ENCODE measurements around the gene VAV1. TPM values are rescaled to one million over a fixed set of nuclear protein-coding genes. Genes with fewer than 3 reads are reported as not detected.

Gene VAV1
- total and polyA plus RNA-seq, 2 donors: 42.2 to 59.3 TPM

DNA sequence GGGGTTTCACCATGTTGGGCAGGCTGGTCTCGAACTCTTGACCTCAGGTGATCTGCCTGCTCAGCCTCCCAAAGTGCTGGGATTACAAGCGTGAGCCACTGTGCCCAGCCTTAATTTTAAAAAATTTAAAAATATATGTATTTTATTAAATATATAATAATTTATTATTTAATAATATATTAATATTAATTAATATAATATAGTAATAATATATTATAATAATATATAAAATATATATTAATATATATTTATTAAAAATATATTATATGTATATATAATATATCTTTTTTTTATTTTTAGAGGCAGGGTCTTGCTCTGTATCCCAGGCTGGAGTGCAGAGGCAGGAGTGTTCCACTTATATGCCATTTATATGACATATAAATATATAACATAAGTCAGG lies 61.9 kb downstream of the VAV1 start:
- H3K27ac ChIP-seq (ENCODE audit: low read depth in 1 of 2, low read length in 1 of 2): no peak overlapping the region
- WGBS: 98% methylated on average over 2 of the region's 2 CpGs

DNA sequence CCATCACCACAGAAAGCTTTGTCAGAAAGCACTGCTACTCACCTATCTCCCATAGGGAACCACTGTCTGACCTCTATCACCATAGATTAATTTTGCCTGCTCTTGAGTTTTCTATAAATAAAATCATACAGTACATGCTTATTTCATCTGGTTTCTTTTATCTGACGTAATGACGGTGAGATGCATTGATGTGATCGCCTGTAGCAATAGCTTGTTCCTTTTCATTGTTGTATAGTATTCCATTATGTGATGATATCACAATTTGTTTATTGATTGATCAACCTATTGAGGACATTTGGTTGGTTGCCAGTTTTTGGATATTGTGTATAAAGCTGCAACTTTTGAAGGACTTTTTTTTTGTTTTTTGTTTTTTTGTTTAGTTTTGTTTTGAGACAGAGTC lies 63.0 kb downstream of the VAV1 start:
- Histone ChIP-seq H3K9me3 (ENCODE audit: control insufficient read depth in 2 of 2, insufficient read depth in 1 of 2, low read length in 1 of 2) (no peaks in the 10 kb centered on the region), H3K36me3 (ENCODE audit: control insufficient read depth in 2 of 2, insufficient read depth in 2 of 2, low read length in 1 of 2) (peaks cover 56 to 73% of the 10 kb centered on the region in 2 donors), H3K4me1 (ENCODE audit: control insufficient read depth in 2 of 2, insufficient read depth in 2 of 2, low read length in 2 of 2) (no peaks in the 10 kb centered on the region), H3K27ac (ENCODE audit: low read depth in 1 of 2, low read length in 1 of 2) (no peak overlapping the region), H3K4me3 (ENCODE audit: low read length in 2 of 2) (no peak overlapping the region), H3K27me3 (ENCODE audit: control insufficient read depth in 2 of 2, insufficient read depth in 1 of 2, low read length in 1 of 2) (no peaks in the 10 kb centered on the region)
- DNase-seq (ENCODE audit: low read depth in 6 of 9, low spot score in 9 of 9): no peak
- 97% methylated on average over 3 of the region's 3 CpGs for WGBS

More for the DNA sequence above, 61.9 kb downstream of the VAV1 start:
- H3K27me3 ChIP-seq (ENCODE audit: control insufficient read depth in 2 of 2, insufficient read depth in 1 of 2, low read length in 1 of 2): no peaks in the 10 kb centered on the region
- H3K4me3 ChIP-seq (ENCODE audit: low read length in 2 of 2): no peak overlapping the region
- DNase-seq (ENCODE audit: low read depth in 6 of 9, low spot score in 9 of 9): no peak
- no peaks in the 10 kb centered on the region for H3K9me3 ChIP-seq (ENCODE audit: control insufficient read depth in 2 of 2, insufficient read depth in 1 of 2, low read length in 1 of 2)
- H3K36me3 ChIP-seq (ENCODE audit: control insufficient read depth in 2 of 2, insufficient read depth in 2 of 2, low read length in 1 of 2): peaks cover 60 to 77% of the 10 kb centered on the region in 2 donors
- H3K4me1 ChIP-seq (ENCODE audit: control insufficient read depth in 2 of 2, insufficient read depth in 2 of 2, low read length in 2 of 2): no peaks in the 10 kb centered on the region

DNA sequence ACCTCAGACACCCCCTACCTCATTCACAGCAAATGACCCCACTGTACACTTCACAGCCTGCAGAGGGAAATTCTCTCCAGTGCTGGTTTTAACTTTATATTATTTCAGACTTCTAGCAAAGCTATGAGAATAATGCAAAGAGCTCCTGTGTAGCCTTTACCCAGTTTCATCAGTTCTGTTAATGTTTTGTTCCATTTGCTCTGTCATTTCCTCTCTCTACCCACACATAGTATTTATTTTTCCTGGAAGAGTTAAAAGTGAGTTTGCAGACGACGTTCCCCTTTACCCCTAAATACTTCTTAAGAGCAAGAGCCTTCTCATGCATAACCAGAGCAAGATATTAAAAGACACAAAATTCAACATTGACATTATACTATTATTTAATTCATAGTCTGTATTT lies 65.0 kb downstream of the VAV1 start:
- no peak overlapping the region for H3K27ac ChIP-seq (ENCODE audit: low read depth in 1 of 2, low read length in 1 of 2)
- H3K27me3 ChIP-seq (ENCODE audit: control insufficient read depth in 2 of 2, insufficient read depth in 1 of 2, low read length in 1 of 2): no peaks in the 10 kb centered on the region
- no peaks in the 10 kb centered on the region for H3K9me3 ChIP-seq (ENCODE audit: control insufficient read depth in 2 of 2, insufficient read depth in 1 of 2, low read length in 1 of 2)
- no peak overlapping the region for H3K4me3 ChIP-seq (ENCODE audit: low read length in 2 of 2)
- 36% methylated on average over 2 of the region's 2 CpGs for WGBS
- DNase-seq (ENCODE audit: low read depth in 6 of 9, low spot score in 9 of 9): no peak
- no peaks in the 10 kb centered on the region for H3K4me1 ChIP-seq (ENCODE audit: control insufficient read depth in 2 of 2, insufficient read depth in 2 of 2, low read length in 2 of 2)
- H3K36me3 ChIP-seq (ENCODE audit: control insufficient read depth in 2 of 2, insufficient read depth in 2 of 2, low read length in 1 of 2): peaks cover 50 to 72% of the 10 kb centered on the region in 2 donors

DNA sequence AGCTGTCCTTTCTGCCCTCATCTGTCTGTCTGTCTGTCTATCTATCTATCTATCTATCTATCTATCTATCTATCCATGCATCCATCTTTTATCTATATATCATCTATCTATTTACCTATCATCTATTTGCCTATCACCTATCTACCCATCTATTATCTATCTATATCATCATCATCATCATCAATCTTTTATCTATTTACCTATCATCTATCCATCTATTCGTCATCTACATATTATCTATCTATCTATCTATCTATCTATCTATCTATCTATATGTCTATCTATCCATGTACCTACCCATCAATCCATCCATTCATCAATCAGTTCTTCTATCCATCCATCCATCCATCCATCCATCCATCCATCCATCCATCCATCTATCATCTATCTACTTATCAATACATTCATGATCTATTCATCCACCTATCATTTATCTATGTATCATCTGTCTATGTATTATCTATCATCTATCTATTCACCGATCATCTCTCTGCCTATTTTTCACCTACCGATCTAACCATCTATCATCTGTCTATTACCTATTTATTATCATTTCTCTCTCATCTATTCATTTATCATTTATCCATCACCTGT lies 65.7 kb downstream of the VAV1 start:
- WGBS: 98% methylated on average over 3 of the region's 3 CpGs
- no peaks in the 10 kb centered on the region for H3K4me1 ChIP-seq (ENCODE audit: control insufficient read depth in 2 of 2, insufficient read depth in 2 of 2, low read length in 2 of 2)
- no peak overlapping the region for H3K4me3 ChIP-seq (ENCODE audit: low read length in 2 of 2)
- no peaks in the 10 kb centered on the region for H3K9me3 ChIP-seq (ENCODE audit: control insufficient read depth in 2 of 2, insufficient read depth in 1 of 2, low read length in 1 of 2)
- DNase-seq (ENCODE audit: low read depth in 6 of 9, low spot score in 9 of 9): no peak
- no peak overlapping the region for H3K27ac ChIP-seq (ENCODE audit: low read depth in 1 of 2, low read length in 1 of 2)
- H3K27me3 ChIP-seq (ENCODE audit: control insufficient read depth in 2 of 2, insufficient read depth in 1 of 2, low read length in 1 of 2): no peaks in the 10 kb centered on the region
- peaks cover 51 to 70% of the 10 kb centered on the region in 2 donors for H3K36me3 ChIP-seq (ENCODE audit: control insufficient read depth in 2 of 2, insufficient read depth in 2 of 2, low read length in 1 of 2)

DNA sequence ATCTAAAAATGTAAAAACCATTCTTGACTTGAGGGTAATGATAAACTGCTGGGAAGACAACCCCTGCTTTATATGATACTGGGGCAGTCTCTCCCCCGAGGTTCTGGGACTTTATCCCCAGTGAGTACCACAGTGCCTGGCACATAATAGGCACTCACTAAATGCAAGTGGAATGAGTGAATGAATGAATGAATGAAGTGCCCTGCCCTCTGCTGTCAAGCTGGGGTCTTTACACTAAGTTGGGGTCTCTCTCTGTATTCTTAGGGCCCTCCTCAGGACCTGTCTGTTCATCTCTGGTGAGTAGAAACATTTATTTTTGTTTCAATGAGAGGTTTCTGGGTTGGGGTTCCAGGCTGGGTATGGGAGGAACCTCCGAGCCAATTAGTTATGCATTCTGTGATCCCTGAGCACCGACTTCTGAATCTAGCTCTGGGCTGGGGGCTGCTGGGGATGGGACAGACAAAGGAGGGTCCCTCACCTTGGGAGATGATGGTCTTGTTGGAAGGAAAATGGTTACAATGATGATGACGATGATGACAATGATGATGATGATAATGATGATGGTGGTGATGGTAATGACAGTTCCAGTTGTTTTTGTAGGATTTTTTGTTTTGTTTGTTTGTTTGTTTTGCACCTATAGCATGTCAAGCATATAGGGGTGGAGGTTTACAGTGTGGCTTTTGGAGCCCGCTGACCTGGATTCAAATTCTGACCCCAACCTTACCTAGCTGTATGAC lies 70.5 kb downstream of the VAV1 start:
- Histone ChIP-seq H3K36me3 (ENCODE audit: control insufficient read depth in 2 of 2, insufficient read depth in 2 of 2, low read length in 1 of 2) (peaks cover 42 to 50% of the 10 kb centered on the region in 2 donors), H3K9me3 (ENCODE audit: control insufficient read depth in 2 of 2, insufficient read depth in 1 of 2, low read length in 1 of 2) (no peaks in the 10 kb centered on the region), H3K4me1 (ENCODE audit: control insufficient read depth in 2 of 2, insufficient read depth in 2 of 2, low read length in 2 of 2) (no peaks in the 10 kb centered on the region), H3K27ac (ENCODE audit: low read depth in 1 of 2, low read length in 1 of 2) (no peak overlapping the region), H3K4me3 (ENCODE audit: low read length in 2 of 2) (no peak overlapping the region), H3K27me3 (ENCODE audit: control insufficient read depth in 2 of 2, insufficient read depth in 1 of 2, low read length in 1 of 2) (no peaks in the 10 kb centered on the region)
- whole genome bisulfite sequencing: 96% methylated on average over 5 of the region's 5 CpGs
- DNase-seq (ENCODE audit: low read depth in 6 of 9, low spot score in 9 of 9): no peak

DNA sequence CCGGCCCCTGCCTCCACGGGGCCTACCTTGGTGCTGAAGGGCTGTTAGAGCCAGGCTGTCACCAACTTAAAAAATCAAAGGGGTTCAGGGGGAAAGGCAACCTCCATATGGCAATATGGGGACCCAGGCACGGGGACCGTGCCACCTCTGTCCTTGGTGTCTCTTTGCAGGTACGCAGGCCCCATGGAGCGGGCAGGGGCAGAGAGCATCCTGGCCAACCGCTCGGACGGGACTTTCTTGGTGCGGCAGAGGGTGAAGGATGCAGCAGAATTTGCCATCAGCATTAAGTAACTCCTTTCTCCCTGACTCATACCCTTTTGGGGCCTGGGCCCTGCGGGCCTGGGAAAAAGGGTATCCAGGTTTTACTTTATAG lies 75.3 kb downstream of the VAV1 start:
- WGBS: 97% methylated on average over 11 of the region's 11 CpGs
- H3K4me3 ChIP-seq (ENCODE audit: low read length in 2 of 2): no peak overlapping the region
- H3K27ac ChIP-seq (ENCODE audit: low read depth in 1 of 2, low read length in 1 of 2): no peak overlapping the region
- H3K36me3 ChIP-seq (ENCODE audit: control insufficient read depth in 2 of 2, insufficient read depth in 2 of 2, low read length in 1 of 2): peaks cover 53 to 57% of the 10 kb centered on the region in 2 donors
- no peaks in the 10 kb centered on the region for H3K9me3 ChIP-seq (ENCODE audit: control insufficient read depth in 2 of 2, insufficient read depth in 1 of 2, low read length in 1 of 2)
- no peaks in the 10 kb centered on the region for H3K27me3 ChIP-seq (ENCODE audit: control insufficient read depth in 2 of 2, insufficient read depth in 1 of 2, low read length in 1 of 2)
- H3K4me1 ChIP-seq (ENCODE audit: control insufficient read depth in 2 of 2, insufficient read depth in 2 of 2, low read length in 2 of 2): no peaks in the 10 kb centered on the region
- DNase-seq (ENCODE audit: low read depth in 6 of 9, low spot score in 9 of 9): no peak

DNA sequence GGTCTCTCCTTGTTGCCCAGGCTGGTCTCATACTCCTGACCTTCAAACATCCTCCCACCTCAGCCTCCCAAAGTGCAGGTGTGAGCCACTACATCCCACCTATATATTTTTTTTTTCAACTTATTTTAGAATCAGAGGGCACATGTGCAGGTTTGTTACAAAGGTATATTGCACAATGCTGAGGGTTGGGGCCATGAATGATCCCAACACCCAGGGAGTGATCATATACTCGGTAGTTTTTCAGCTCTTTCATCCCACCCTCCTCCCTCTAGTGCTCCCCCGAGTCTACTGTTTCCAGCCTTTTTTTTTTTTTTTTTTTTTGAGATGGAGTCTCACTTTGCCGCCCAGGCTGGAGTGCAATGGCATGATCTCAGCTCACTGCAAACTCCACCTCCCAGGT lies 76.5 kb downstream of the VAV1 start:
- Histone ChIP-seq H3K9me3 (ENCODE audit: control insufficient read depth in 2 of 2, insufficient read depth in 1 of 2, low read length in 1 of 2) (no peaks in the 10 kb centered on the region), H3K4me1 (ENCODE audit: control insufficient read depth in 2 of 2, insufficient read depth in 2 of 2, low read length in 2 of 2) (no peaks in the 10 kb centered on the region), H3K27me3 (ENCODE audit: control insufficient read depth in 2 of 2, insufficient read depth in 1 of 2, low read length in 1 of 2) (no peaks in the 10 kb centered on the region), H3K36me3 (ENCODE audit: control insufficient read depth in 2 of 2, insufficient read depth in 2 of 2, low read length in 1 of 2) (peaks cover 59 to 62% of the 10 kb centered on the region in 2 donors), H3K27ac (ENCODE audit: low read depth in 1 of 2, low read length in 1 of 2) (no peak overlapping the region), H3K4me3 (ENCODE audit: low read length in 2 of 2) (no peak overlapping the region)
- WGBS: over 99% methylated on average over 3 of the region's 3 CpGs
- DNase-seq (ENCODE audit: low read depth in 6 of 9, low spot score in 9 of 9): no peak

DNA sequence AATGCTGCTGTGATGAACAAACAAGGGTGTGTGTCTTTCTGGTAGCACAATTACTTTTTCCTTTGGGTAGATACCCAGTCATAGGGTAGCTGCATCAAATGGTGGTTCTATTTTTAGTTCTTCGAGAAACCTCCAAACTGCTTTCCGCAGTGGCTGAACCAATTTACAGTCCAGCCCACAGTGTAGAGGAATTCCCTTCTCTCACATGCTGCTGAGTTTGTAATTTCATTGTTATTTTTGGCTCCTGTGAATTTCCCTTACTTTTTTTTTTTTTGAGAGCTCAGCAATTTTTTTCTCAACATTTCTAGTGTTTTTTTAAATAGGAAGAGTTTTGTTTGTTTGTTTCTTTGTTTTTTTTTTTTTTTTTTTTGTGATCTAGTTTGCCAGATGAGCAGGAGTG lies 77.4 kb downstream of the VAV1 start:
- H3K27me3 ChIP-seq (ENCODE audit: control insufficient read depth in 2 of 2, insufficient read depth in 1 of 2, low read length in 1 of 2): no peaks in the 10 kb centered on the region
- H3K9me3 ChIP-seq (ENCODE audit: control insufficient read depth in 2 of 2, insufficient read depth in 1 of 2, low read length in 1 of 2): no peaks in the 10 kb centered on the region
- H3K36me3 ChIP-seq (ENCODE audit: control insufficient read depth in 2 of 2, insufficient read depth in 2 of 2, low read length in 1 of 2): peaks cover 60 to 65% of the 10 kb centered on the region in 2 donors
- H3K4me3 ChIP-seq (ENCODE audit: low read length in 2 of 2): no peak overlapping the region
- no peaks in the 10 kb centered on the region for H3K4me1 ChIP-seq (ENCODE audit: control insufficient read depth in 2 of 2, insufficient read depth in 2 of 2, low read length in 2 of 2)
- 94% methylated on average over 2 of the region's 2 CpGs for WGBS
- no peak overlapping the region for H3K27ac ChIP-seq (ENCODE audit: low read depth in 1 of 2, low read length in 1 of 2)
- DNase-seq (ENCODE audit: low read depth in 6 of 9, low spot score in 9 of 9): no peak

DNA sequence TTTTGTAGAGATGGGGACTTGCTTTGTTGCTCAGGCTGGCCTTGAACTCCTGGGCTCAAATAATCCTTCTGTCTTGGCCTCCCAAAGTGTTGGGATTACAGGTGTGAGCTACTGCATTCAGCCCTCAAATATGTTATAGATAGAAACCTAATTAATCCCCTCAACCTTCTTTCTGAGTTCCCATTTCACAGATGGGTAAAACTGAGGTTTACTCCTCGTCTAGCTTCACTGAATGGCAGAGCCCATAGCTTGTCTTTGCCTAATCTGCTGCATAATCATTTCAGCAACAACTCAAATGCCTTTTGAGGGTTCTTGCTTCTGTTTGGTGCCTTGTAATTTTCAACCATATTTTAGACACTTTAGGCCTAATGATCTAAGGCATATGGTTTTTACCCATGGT lies 78.9 kb downstream of the VAV1 start:
- 94% methylated on average over 1 of the region's 1 CpG for WGBS
- no peak overlapping the region for H3K27ac ChIP-seq (ENCODE audit: low read depth in 1 of 2, low read length in 1 of 2)
- H3K4me3 ChIP-seq (ENCODE audit: low read length in 2 of 2): no peak overlapping the region
- H3K27me3 ChIP-seq (ENCODE audit: control insufficient read depth in 2 of 2, insufficient read depth in 1 of 2, low read length in 1 of 2): no peaks in the 10 kb centered on the region
- no peak for DNase-seq (ENCODE audit: low read depth in 6 of 9, low spot score in 9 of 9)
- H3K36me3 ChIP-seq (ENCODE audit: control insufficient read depth in 2 of 2, insufficient read depth in 2 of 2, low read length in 1 of 2): peaks cover 71 to 75% of the 10 kb centered on the region in 2 donors
- no peaks in the 10 kb centered on the region for H3K4me1 ChIP-seq (ENCODE audit: control insufficient read depth in 2 of 2, insufficient read depth in 2 of 2, low read length in 2 of 2)
- no peaks in the 10 kb centered on the region for H3K9me3 ChIP-seq (ENCODE audit: control insufficient read depth in 2 of 2, insufficient read depth in 1 of 2, low read length in 1 of 2)

All from thymus (tissue), 11 donors.